WTC11 (cell line): Measurements from ENCODE around the gene FAM200A.
A peak's percentile ranks its signal among the peaks of the same experiment; 100 is the strongest.

Experiments used
- ATF2 ChIP-seq: sonication (generic); formaldehyde crosslinking; IDR thresholded peaks from 2 replicates; pipeline ENCODE4 v1.8.1; 2022; ENCODE audit warnings: low read depth, missing genetic modification reagents, borderline replicate concordance
- CBFB ChIP-seq: sonication (generic); formaldehyde crosslinking; IDR thresholded peaks from 2 replicates; pipeline ENCODE4 v1.8.1; 2022; ENCODE audit warnings: mild to moderate bottlenecking, low read depth, missing genetic modification reagents
- CREM ChIP-seq: sonication (generic); formaldehyde crosslinking; IDR thresholded peaks from 2 replicates; pipeline ENCODE4 v1.8.1; 2022; ENCODE audit warnings: mild to moderate bottlenecking, missing genetic modification reagents, moderate library complexity
- CTCF ChIP-seq: fragments of 200-600 bp; IDR thresholded peaks from 2 replicates; pipeline ENCODE4 v1.8.0; 2022; ENCODE audit warnings: antibody characterized with exemption
- E2F1 ChIP-seq: sonication (generic); formaldehyde crosslinking; IDR thresholded peaks from 2 replicates; pipeline ENCODE4 v1.8.0; 2022; ENCODE audit warnings: mild to moderate bottlenecking, missing genetic modification reagents
- ETV6 ChIP-seq: sonication (generic); formaldehyde crosslinking; IDR thresholded peaks from 2 replicates; pipeline ENCODE4 v1.8.1; 2022; ENCODE audit warnings: mild to moderate bottlenecking, missing genetic modification reagents
- IRF1 ChIP-seq: sonication (generic); formaldehyde crosslinking; IDR thresholded peaks from 2 replicates; pipeline ENCODE4 v1.8.0; 2023; ENCODE audit warnings: missing genetic modification reagents
- JUN ChIP-seq: sonication (generic); formaldehyde crosslinking; IDR thresholded peaks from 2 replicates; pipeline ENCODE4 v1.8.0; 2023; ENCODE audit warnings: mild to moderate bottlenecking, missing genetic modification reagents
- MAX ChIP-seq: sonication (generic); formaldehyde crosslinking; IDR thresholded peaks from 2 replicates; pipeline ENCODE4 v1.8.0; 2022; ENCODE audit warnings: mild to moderate bottlenecking, missing genetic modification reagents
- NFE2L1 ChIP-seq: sonication (generic); formaldehyde crosslinking; IDR thresholded peaks from 2 replicates; pipeline ENCODE4 v1.8.1; 2023; ENCODE audit warnings: missing genetic modification reagents
- TCF7 ChIP-seq: sonication (generic); formaldehyde crosslinking; IDR thresholded peaks from 2 replicates; pipeline ENCODE4 v1.8.0; 2022; ENCODE audit warnings: mild to moderate bottlenecking, low read depth, missing genetic modification reagents, moderate library complexity
- ZSCAN18 ChIP-seq: fragments of 250-450 bp; sonication (Bioruptor Pico); IDR thresholded peaks from 2 replicates; pipeline ENCODE4 v2.1.2; 2022; ENCODE audit warnings: mild to moderate bottlenecking, moderate library complexity

GRCh38 chr7:99558306-99559174 is 6.6 kb upstream of the FAM200A start, which contains the start of gene ZNF655:
- TF ChIP-seq MAX (peak; percentile 74), TCF7 (CRISPR knock-in tag) (no peak), CTCF (no peak), ATF2 (CRISPR knock-in tag) (no peak), ZSCAN18 (no peak), ETV6 (CRISPR knock-in tag) (peak; percentile 59; the same call in 1 of the 2 replicates), IRF1 (no peak), E2F1 (CRISPR knock-in tag) (peak; percentile 58; the same call in 1 of the 2 replicates), CREM (CRISPR knock-in tag) (no peak), JUN (CRISPR knock-in tag) (no peak), CBFB (CRISPR knock-in tag) (no peak; the same call in 1 of the 2 replicates), NFE2L1 (CRISPR knock-in tag) (no peak)
